BLaER1 (cell line): ENCODE data around the gene SELENOO.

Source experiments
- H3K27ac ChIP-seq: shearing (Covaris generic); formaldehyde crosslinking; 2 replicates; pipeline ENCODE4 v1.8.1; 2022
- H3K27me3 ChIP-seq: shearing (Covaris generic); formaldehyde crosslinking; 2 replicates; pipeline ENCODE4 v1.8.1; 2022
- H3K36me3 ChIP-seq: shearing (Covaris generic); formaldehyde crosslinking; 2 replicates; pipeline ENCODE4 v1.8.1; 2022
- H3K4me1 ChIP-seq: shearing (Covaris generic); formaldehyde crosslinking; 2 replicates; pipeline ENCODE4 v1.8.1; 2022
- H3K4me2 ChIP-seq: shearing (Covaris generic); formaldehyde crosslinking; 2 replicates; pipeline ENCODE4 v1.8.1; 2022
- H3K4me3 ChIP-seq: shearing (Covaris generic); formaldehyde crosslinking; 2 replicates; pipeline ENCODE4 v1.8.1; 2022
- H3K9ac ChIP-seq: shearing (Covaris generic); formaldehyde crosslinking; 2 replicates; pipeline ENCODE4 v1.8.1; 2022
- H3K9me3 ChIP-seq: shearing (Covaris generic); formaldehyde crosslinking; 2 replicates; pipeline ENCODE4 v1.8.1; 2022
- H4K20me1 ChIP-seq: shearing (Covaris generic); formaldehyde crosslinking; 2 replicates; pipeline ENCODE4 v1.8.1; 2022
- Cebpa-rat ChIP-seq: shearing (Covaris generic); IDR thresholded peaks from 2 replicates; pipeline ENCODE4 v1.8.1; 2022

Gene SELENOO

DNA sequence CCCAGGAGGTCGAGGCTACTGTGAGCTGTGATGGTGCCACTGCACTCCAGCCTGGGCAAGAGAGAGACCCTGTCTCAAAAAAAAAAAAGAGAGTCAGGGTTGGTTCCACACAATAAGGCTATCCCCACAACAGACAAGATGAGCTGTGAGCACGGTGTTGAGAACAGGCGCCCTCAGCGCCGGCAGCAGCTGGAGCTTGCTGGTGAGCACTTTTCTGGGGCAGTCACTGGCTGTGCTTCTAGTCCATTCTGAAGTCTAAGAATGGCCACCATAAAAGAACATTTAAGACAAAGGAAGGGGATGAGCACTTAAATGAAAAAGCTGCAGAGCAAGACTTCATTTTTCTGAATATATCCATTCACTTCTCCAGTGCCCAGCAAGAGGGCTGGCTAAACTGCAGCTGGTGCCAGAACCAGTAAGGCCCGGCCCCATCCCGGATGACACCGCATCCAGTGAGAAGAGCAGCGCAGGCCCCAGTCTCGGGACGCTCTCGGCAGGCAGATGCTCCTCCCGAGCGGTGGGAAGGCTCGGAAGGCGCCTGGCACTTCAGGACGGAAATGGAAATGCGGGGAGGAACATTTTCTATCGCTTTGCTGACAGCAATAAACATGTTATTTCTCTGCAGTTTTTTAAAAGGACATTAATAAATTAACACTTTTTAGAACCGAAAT, 31.8 kb downstream of the SELENOO start:
- no peaks in the 10 kb centered on the region for H3K27me3 ChIP-seq
- no peak overlapping the region for H3K27ac ChIP-seq
- H3K4me2 ChIP-seq = peak overlapping the region; percentile 87
- H4K20me1 ChIP-seq = peaks cover 83% of the 10 kb centered on the region
- no peaks in the 10 kb centered on the region for H3K9me3 ChIP-seq
- TF ChIP-seq Cebpa-rat = no peak
- peaks cover 43% of the 10 kb centered on the region for H3K36me3 ChIP-seq
- H3K9ac ChIP-seq = no peak overlapping the region
- H3K4me1 ChIP-seq = peaks cover 86% of the 10 kb centered on the region
- no peak overlapping the region for H3K4me3 ChIP-seq

GRCh38 chr22:50233223-50233622, 32.4 kb downstream of the SELENOO start:
- H3K27me3 ChIP-seq = no peaks in the 10 kb centered on the region
- no peaks in the 10 kb centered on the region for H3K9me3 ChIP-seq
- H3K27ac ChIP-seq = no peak overlapping the region
- H3K4me1 ChIP-seq = peaks cover 86% of the 10 kb centered on the region
- peak overlapping the region; percentile 87; the same call in 1 of the 2 replicates for H3K4me2 ChIP-seq
- H3K9ac ChIP-seq = no peak overlapping the region
- peaks cover 43% of the 10 kb centered on the region for H3K36me3 ChIP-seq
- H4K20me1 ChIP-seq = peaks cover 83% of the 10 kb centered on the region
- TF ChIP-seq Cebpa-rat = no peak
- H3K4me3 ChIP-seq = no peak overlapping the region

- H3K27me3 ChIP-seq = no peaks in the 10 kb centered on the region
- peak overlapping the region; percentile 93 for H3K4me2 ChIP-seq
- H3K9ac ChIP-seq = peak overlapping the region; percentile 62
- H4K20me1 ChIP-seq = peaks cover 96% of the 10 kb centered on the region
- peaks cover 85% of the 10 kb centered on the region for H3K4me1 ChIP-seq
- no peak for TF ChIP-seq Cebpa-rat
- no peaks in the 10 kb centered on the region for H3K9me3 ChIP-seq
- peaks cover 53% of the 10 kb centered on the region for H3K36me3 ChIP-seq
- H3K4me3 ChIP-seq = peak overlapping the region; percentile 45
- peak overlapping the region; percentile 75 for H3K27ac ChIP-seq
These were observed 36.1 kb downstream of the SELENOO start for GRCh38 chr22:50236731-50237409.

- no peak for TF ChIP-seq Cebpa-rat
- Histone ChIP-seq H3K27ac (no peak overlapping the region), H3K27me3 (no peaks in the 10 kb centered on the region), H3K4me3 (no peak overlapping the region), H3K4me1 (peaks cover 89% of the 10 kb centered on the region), H4K20me1 (peaks cover 96% of the 10 kb centered on the region), H3K9ac (peak overlapping the region; percentile 29; the same call in 1 of the 2 replicates), H3K9me3 (no peaks in the 10 kb centered on the region), H3K36me3 (peaks cover 38% of the 10 kb centered on the region), H3K4me2 (peak overlapping the region; percentile 93)
These were observed 37.9 kb downstream of the SELENOO start for GRCh38 chr22:50238755-50239154.

GRCh38 chr22:50242406-50242949, 41.7 kb downstream of the SELENOO start:
- H3K27ac ChIP-seq = peak overlapping the region; percentile 23; the same call in 1 of the 2 replicates
- no peaks in the 10 kb centered on the region for H3K9me3 ChIP-seq
- H3K9ac ChIP-seq = peak overlapping the region; percentile 93
- no peak for TF ChIP-seq Cebpa-rat
- H4K20me1 ChIP-seq = peaks cover 86% of the 10 kb centered on the region
- H3K4me2 ChIP-seq = peak overlapping the region; percentile 98
- H3K4me1 ChIP-seq = peaks cover 81% of the 10 kb centered on the region
- H3K4me3 ChIP-seq = peak overlapping the region; percentile 91
- H3K27me3 ChIP-seq = no peaks in the 10 kb centered on the region
- H3K36me3 ChIP-seq = peaks cover 37% of the 10 kb centered on the region

DNA sequence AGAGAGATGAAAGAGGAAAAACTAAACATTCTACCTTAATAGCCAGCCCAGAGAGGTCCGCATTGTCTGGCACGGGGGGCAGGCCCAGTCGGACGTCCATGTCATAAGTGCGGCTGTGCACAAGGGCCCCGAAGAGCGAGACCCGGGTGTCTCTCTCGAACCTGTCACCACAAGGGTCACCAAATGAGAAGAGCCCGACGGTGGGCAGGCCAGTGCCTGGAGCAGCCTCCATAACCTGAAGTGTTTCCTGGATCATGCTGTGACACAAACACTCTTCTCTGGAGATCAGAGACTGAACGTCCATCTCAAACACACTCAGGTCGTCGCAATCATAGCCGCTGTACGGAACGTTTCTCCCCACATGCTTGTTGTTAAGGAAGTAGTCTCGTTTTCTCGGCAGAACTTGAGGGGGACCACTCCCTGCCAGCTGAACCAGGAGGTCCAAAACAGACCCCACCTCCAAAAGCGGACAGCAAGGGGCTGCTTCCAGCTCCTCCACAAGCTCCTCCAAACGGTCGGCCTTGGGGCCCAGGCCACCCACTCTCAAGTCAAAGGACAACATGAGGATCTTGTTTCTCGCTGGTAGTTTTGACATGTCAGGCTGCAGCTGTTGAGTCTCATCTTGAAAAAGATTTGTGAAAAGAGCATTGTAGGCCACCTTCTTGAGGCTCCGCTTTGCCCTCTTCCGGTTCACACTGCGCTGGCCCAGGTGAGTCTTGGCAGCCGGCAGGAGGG, 43.0 kb downstream of the SELENOO start:
- Histone ChIP-seq H3K27me3 (no peaks in the 10 kb centered on the region), H3K36me3 (peaks cover 48% of the 10 kb centered on the region), H3K9me3 (no peaks in the 10 kb centered on the region), H3K27ac (peak overlapping the region; percentile 87), H3K4me1 (peaks cover 81% of the 10 kb centered on the region), H4K20me1 (peaks cover 88% of the 10 kb centered on the region), H3K9ac (peak overlapping the region; percentile 93), H3K4me2 (peak overlapping the region; percentile 98), H3K4me3 (peak overlapping the region; percentile 91)
- TF ChIP-seq Cebpa-rat = no peak

DNA sequence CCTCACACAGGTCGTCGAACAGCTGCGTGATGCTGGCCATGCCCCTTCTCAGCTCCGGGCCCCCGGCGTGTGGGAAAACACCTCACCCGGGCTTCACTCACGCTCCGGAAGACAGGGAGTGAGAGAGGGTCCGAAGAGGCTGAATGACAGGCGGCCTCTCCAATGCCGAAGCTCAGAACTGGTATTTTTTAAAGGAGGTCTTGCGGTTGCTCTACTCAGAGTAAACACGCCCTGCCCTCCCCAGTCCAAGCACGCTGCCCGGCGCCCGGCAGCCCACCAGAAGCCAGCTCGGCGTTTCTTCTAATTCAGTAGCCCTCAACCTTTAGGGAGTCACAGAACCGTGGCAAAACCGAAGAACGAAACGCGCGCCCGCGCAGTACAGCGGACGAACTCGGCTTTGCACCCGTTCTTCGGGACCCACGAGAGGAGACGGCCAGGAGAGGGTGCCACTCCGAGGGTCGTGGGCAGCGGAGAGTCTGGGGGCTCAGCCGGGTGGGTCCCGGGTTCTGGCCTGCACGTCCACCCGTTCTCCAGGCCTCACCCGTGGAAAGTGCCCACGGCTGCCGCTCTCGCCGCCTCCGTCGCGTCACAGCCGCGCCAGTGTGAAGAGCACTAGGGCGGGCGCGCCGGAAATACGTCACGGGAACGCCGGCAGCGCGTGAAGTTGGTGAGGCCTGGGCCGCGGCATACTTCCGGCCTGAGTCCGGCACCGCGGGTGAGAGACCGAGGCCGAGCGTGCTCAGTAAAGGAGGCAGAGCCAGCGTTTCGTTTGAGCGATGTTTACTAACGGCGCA, 43.8 kb downstream of the SELENOO start, which contains the start of gene TUBGCP6:
Gene TUBGCP6 (minus strand): TSS at position 604 of the 794 bp plus-strand sequence. CDS start 564 bp downstream, at position 40.
- no peak for TF ChIP-seq Cebpa-rat

GRCh38 chr22:50245214-50246072, 44.6 kb downstream of the SELENOO start:
- Histone ChIP-seq H4K20me1 (peaks cover 82% of the 10 kb centered on the region), H3K4me3 (peak overlapping the region; percentile 91)

More for the DNA sequence above, 43.8 kb downstream of the SELENOO start, which contains the start of gene TUBGCP6:
- peak within 1 kb of the TSS; percentile 93 for H3K9ac ChIP-seq
- peaks cover 77% of the 10 kb centered on the region for H3K4me1 ChIP-seq
- H3K27ac ChIP-seq = peak within 1 kb of the TSS; percentile 87
- peaks cover 41% of the 10 kb centered on the region for H3K36me3 ChIP-seq
- peak within 1 kb of the TSS; percentile 98 for H3K4me2 ChIP-seq
- no peaks in the 10 kb centered on the region for H3K9me3 ChIP-seq
- no peaks in the 10 kb centered on the region for H3K27me3 ChIP-seq
- H3K4me3 ChIP-seq = peak within 1 kb of the TSS; percentile 91
- peaks cover 83% of the 10 kb centered on the region for H4K20me1 ChIP-seq

More at GRCh38 chr22:50245214-50246072, 44.6 kb downstream of the SELENOO start:
- Histone ChIP-seq H3K27me3 (no peaks in the 10 kb centered on the region), H3K9ac (peak overlapping the region; percentile 93), H3K27ac (peak overlapping the region; percentile 87), H3K4me1 (peaks cover 77% of the 10 kb centered on the region), H3K36me3 (peaks cover 32% of the 10 kb centered on the region), H3K4me2 (peak overlapping the region; percentile 98), H3K9me3 (no peaks in the 10 kb centered on the region)
- TF ChIP-seq Cebpa-rat = no peak
